Trophoblast cell (in vitro differentiated cells and primary cell): ENCODE measurements around the gene CCNI2.

ENCODE experiments used
- DNase-seq, 2 donors: peaks; one replicate each; pipeline ENCODE4 v3.0.0-alpha.2; 2016
- H2AFZ ChIP-seq: 2 replicates; pipeline ENCODE4 v1.6.1; 2013; ENCODE audit warnings: low read length, moderate library complexity, mild to moderate bottlenecking; ENCODE audit not compliant: insufficient read depth, poor library complexity
- H2AK5ac ChIP-seq: 2 replicates; pipeline ENCODE4 v1.6.1; 2013; ENCODE audit warnings: mild to moderate bottlenecking, low read length
- H2BK120ac ChIP-seq: 2 replicates; pipeline ENCODE4 v1.6.1; 2013; ENCODE audit warnings: low read length, mild to moderate bottlenecking, moderate library complexity; ENCODE audit not compliant: insufficient read depth, poor library complexity
- H2BK12ac ChIP-seq: 2 replicates; pipeline ENCODE4 v1.6.1; 2013; ENCODE audit warnings: mild to moderate bottlenecking, low read length, moderate library complexity
- H2BK5ac ChIP-seq: 2 replicates; pipeline ENCODE4 v1.6.1; 2013; ENCODE audit warnings: low read length, low read depth, moderate library complexity, mild to moderate bottlenecking; ENCODE audit not compliant: poor library complexity
- H3K14ac ChIP-seq: 2 replicates; pipeline ENCODE4 v1.6.1; 2013; ENCODE audit warnings: mild to moderate bottlenecking, low read length
- H3K18ac ChIP-seq: 2 replicates; pipeline ENCODE4 v1.6.1; 2013; ENCODE audit warnings: mild to moderate bottlenecking, low read length
- H3K23ac ChIP-seq: 2 replicates; pipeline ENCODE4 v1.6.1; 2013; ENCODE audit warnings: low read length
- H3K27ac ChIP-seq: 2 replicates; pipeline ENCODE4 v1.5.1; 2013; ENCODE audit warnings: low read depth, mild to moderate bottlenecking, inconsistent platforms, low read length, moderate library complexity
- H3K27me3 ChIP-seq: 2 replicates; pipeline ENCODE4 v1.6.1; 2013; ENCODE audit warnings: inconsistent platforms, mild to moderate bottlenecking, low read length, moderate library complexity; ENCODE audit not compliant: insufficient read depth
- H3K36me3 ChIP-seq, 2 experiments: 1 replicate in 1 of 2; 2 replicates in 1 of 2; pipeline ENCODE4 v1.6.1; 2013; ENCODE audit warnings: low read length in 2 of 2, mild to moderate bottlenecking in 2 of 2, moderate library complexity in 1 of 2; ENCODE audit not compliant: insufficient read depth in 2 of 2, control insufficient read depth in 1 of 2
- H3K4ac ChIP-seq: 2 replicates; pipeline ENCODE4 v1.6.1; 2013; ENCODE audit warnings: low read depth, mild to moderate bottlenecking, low read length, moderate library complexity
- H3K4me1 ChIP-seq, 2 experiments: 1 replicate in 1 of 2; 2 replicates in 1 of 2; pipeline ENCODE4 v1.6.1; 2013; ENCODE audit warnings: low read length in 2 of 2, mild to moderate bottlenecking in 2 of 2, moderate library complexity in 1 of 2; ENCODE audit not compliant: insufficient read depth in 2 of 2, control insufficient read depth in 1 of 2
- H3K4me2 ChIP-seq: 2 replicates; pipeline ENCODE4 v1.6.1; 2013; ENCODE audit warnings: inconsistent platforms, mild to moderate bottlenecking, low read length, moderate library complexity
- H3K4me3 ChIP-seq: 2 replicates; pipeline ENCODE4 v1.5.1; 2013; ENCODE audit warnings: mild to moderate bottlenecking, low read depth, low read length, inconsistent platforms
- H3K79me1 ChIP-seq: one replicate; pipeline ENCODE4 v1.6.1; 2013; ENCODE audit warnings: low read length
- H3K79me2 ChIP-seq: 2 replicates; pipeline ENCODE4 v1.6.1; 2013; ENCODE audit warnings: low read length, mild to moderate bottlenecking; ENCODE audit not compliant: control insufficient read depth, insufficient read depth, poor library complexity
- H3K9ac ChIP-seq: 2 replicates; pipeline ENCODE4 v1.6.1; 2013; ENCODE audit warnings: mild to moderate bottlenecking, low read length
- H3K9me3 ChIP-seq: 2 replicates; pipeline ENCODE4 v1.6.1; 2013; ENCODE audit warnings: low read depth, mild to moderate bottlenecking, control low read depth, inconsistent platforms, low read length; ENCODE audit not compliant: insufficient read depth
- H4K12ac ChIP-seq: 2 replicates; pipeline ENCODE4 v1.6.1; 2013; ENCODE audit warnings: low read depth, mild to moderate bottlenecking, low read length, moderate library complexity
- H4K8ac ChIP-seq: 2 replicates; pipeline ENCODE4 v1.6.1; 2013; ENCODE audit warnings: low read depth, mild to moderate bottlenecking, low read length, moderate library complexity
- H4K91ac ChIP-seq: one replicate; pipeline ENCODE4 v1.6.1; 2013; ENCODE audit warnings: low read depth, mild to moderate bottlenecking, low read length, moderate library complexity
- WGBS: extraction: QIAGEN DNeasy Blood & Tissue Kit; methylation state at CpG from one replicate; pipeline ENCODE4 v1.1.7; 2013; ENCODE audit warnings: missing lambda C conversion rate; ENCODE audit not compliant: insufficient read length, insufficient coverage; ENCODE audit errors: extremely low coverage; 5-methylcytosine and 5-hydroxymethylcytosine counted together

CCNI2 gene

GRCh38 chr5:132751444-132751843 is 4.2 kb downstream of the CCNI2 start:
- Histone ChIP-seq H4K8ac (no peak overlapping the region), H3K36me3 (peaks cover 11 to 18% of the 10 kb centered on the region in 2 experiments), H3K27me3 (no peaks in the 10 kb centered on the region), H3K27ac (no peak overlapping the region), H4K91ac (no peak overlapping the region), H2BK120ac (no peak overlapping the region), H3K4me1 (peaks cover 18% of the 10 kb centered on the region in 2 experiments), H2BK12ac (no peak overlapping the region), H3K14ac (no peak overlapping the region), H3K9me3 (peaks cover 2% of the 10 kb centered on the region), H3K4ac (no peak overlapping the region), H3K4me2 (no peak overlapping the region), H3K23ac (no peak overlapping the region), H3K18ac (no peak overlapping the region), H2BK5ac (no peak overlapping the region), H2AFZ (no peak overlapping the region), H3K79me1 (peaks cover 20% of the 10 kb centered on the region), H3K9ac (no peak overlapping the region), H3K4me3 (no peak overlapping the region), H4K12ac (no peak overlapping the region), H2AK5ac (no peak overlapping the region), H3K79me2 (peaks cover 10% of the 10 kb centered on the region)
- no peak for DNase-seq
- no CpG with 5 or more reads among the region's 7 CpGs for WGBS

GRCh38 chr5:132751971-132752580 is 4.8 kb downstream of the CCNI2 start:
- Histone ChIP-seq H4K12ac (no peak overlapping the region), H2BK120ac (no peak overlapping the region), H3K23ac (no peak overlapping the region), H3K9me3 (peaks cover 2% of the 10 kb centered on the region), H3K9ac (no peak overlapping the region), H3K4ac (no peak overlapping the region), H3K36me3 (peaks cover 13 to 23% of the 10 kb centered on the region in 2 experiments), H3K4me2 (no peak overlapping the region), H2AK5ac (no peak overlapping the region), H3K4me1 (peaks cover 15 to 16% of the 10 kb centered on the region in 2 experiments), H4K8ac (no peak overlapping the region), H3K18ac (no peak overlapping the region), H3K79me1 (peaks cover 15% of the 10 kb centered on the region), H3K4me3 (no peak overlapping the region), H2AFZ (no peak overlapping the region), H2BK5ac (no peak overlapping the region), H3K27ac (no peak overlapping the region), H3K27me3 (no peaks in the 10 kb centered on the region), H3K14ac (no peak overlapping the region), H3K79me2 (peaks cover 7% of the 10 kb centered on the region), H2BK12ac (no peak overlapping the region), H4K91ac (no peak overlapping the region)
- WGBS = no CpG with 5 or more reads among the region's 5 CpGs
- DNase-seq = no peak

- Histone ChIP-seq H3K9ac (no peak overlapping the region), H2AFZ (no peak overlapping the region), H2BK12ac (no peak overlapping the region), H3K4me1 (peaks cover 12 to 14% of the 10 kb centered on the region in 2 experiments), H2BK5ac (no peak overlapping the region), H3K23ac (no peak overlapping the region), H4K8ac (no peak overlapping the region), H3K4ac (no peak overlapping the region), H3K27me3 (no peaks in the 10 kb centered on the region), H2BK120ac (no peak overlapping the region), H3K4me2 (no peak overlapping the region), H3K79me1 (peaks cover 9% of the 10 kb centered on the region), H3K36me3 (peaks cover 17 to 29% of the 10 kb centered on the region in 2 experiments), H3K27ac (no peak overlapping the region), H4K91ac (no peak overlapping the region), H2AK5ac (no peak overlapping the region), H3K79me2 (peaks cover 4% of the 10 kb centered on the region), H3K9me3 (peaks cover 2% of the 10 kb centered on the region), H3K4me3 (no peak overlapping the region), H3K14ac (no peak overlapping the region), H3K18ac (no peak overlapping the region), H4K12ac (no peak overlapping the region)
- WGBS = no CpG with 5 or more reads among the region's 1 CpG
- DNase-seq = no peak
Measured at GRCh38 chr5:132752581-132753125, 5.4 kb downstream of the CCNI2 start.

- H3K79me1 ChIP-seq = peaks cover 4% of the 10 kb centered on the region
- H3K36me3 ChIP-seq = peaks cover 19 to 34% of the 10 kb centered on the region in 2 experiments
- no CpG with 5 or more reads among the region's 2 CpGs for WGBS
- no peak overlapping the region for H4K91ac ChIP-seq
- no peak overlapping the region for H3K4ac ChIP-seq
- no peak overlapping the region for H3K14ac ChIP-seq
- H3K18ac ChIP-seq = no peak overlapping the region
- no peak overlapping the region for H3K27ac ChIP-seq
- no peak overlapping the region for H3K4me2 ChIP-seq
- no peak overlapping the region for H4K12ac ChIP-seq
- no peak overlapping the region for H3K4me3 ChIP-seq
- H2BK12ac ChIP-seq = no peak overlapping the region
- no peak for DNase-seq
- H3K9me3 ChIP-seq = no peaks in the 10 kb centered on the region
- no peak overlapping the region for H2AFZ ChIP-seq
- H2AK5ac ChIP-seq = no peak overlapping the region
- H3K23ac ChIP-seq = no peak overlapping the region
- no peak overlapping the region for H2BK5ac ChIP-seq
- peaks cover 6 to 8% of the 10 kb centered on the region in 2 experiments for H3K4me1 ChIP-seq
- no peaks in the 10 kb centered on the region for H3K79me2 ChIP-seq
- no peak overlapping the region for H3K9ac ChIP-seq
- no peak overlapping the region for H4K8ac ChIP-seq
- no peak overlapping the region for H2BK120ac ChIP-seq
- H3K27me3 ChIP-seq = no peaks in the 10 kb centered on the region
Measured at GRCh38 chr5:132753135-132753987, 6.1 kb downstream of the CCNI2 start.
